Memory B cell (primary cell): ENCODE data around the gene CHST2.
"Not testable (repeated sequence)": the region's sequence is repeated elsewhere in the genome, so short reads cannot be mapped to it uniquely, and the experiment has no call there.

Experiments used
- ATAC-seq: fragments of 150-1000 bp; cut with Tn5 transposase; 2 replicates; pipeline ENCODE4 v1.10.0; 2021; ENCODE audit warnings: low read depth, mild to moderate bottlenecking, moderate library complexity
- DNase-seq, 2 donors: peaks; one replicate each; pipeline ENCODE4 v3.0.0; 2022; ENCODE audit warnings: low spot score in 2 of 2
- H3K27ac Mint-ChIP-seq: one replicate; pipeline ENCODE4 v1.8.0; 2022; ENCODE audit warnings: mild to moderate bottlenecking, moderate library complexity, mixed read lengths
- H3K27me3 Mint-ChIP-seq: one replicate; pipeline ENCODE4 v1.8.0; 2022; ENCODE audit warnings: mixed read lengths
- H3K36me3 Mint-ChIP-seq: one replicate; pipeline ENCODE4 v1.8.0; 2022; ENCODE audit warnings: mild to moderate bottlenecking, mixed read lengths
- H3K4me1 Mint-ChIP-seq: one replicate; pipeline ENCODE4 v1.8.0; 2022; ENCODE audit warnings: mixed read lengths
- H3K4me3 Mint-ChIP-seq: one replicate; pipeline ENCODE4 v1.8.0; 2022; ENCODE audit warnings: mild to moderate bottlenecking, moderate library complexity, mixed read lengths
- H3K9me3 Mint-ChIP-seq: one replicate; pipeline ENCODE4 v1.8.0; 2022; ENCODE audit warnings: mixed read lengths

The CHST2 gene

DNA sequence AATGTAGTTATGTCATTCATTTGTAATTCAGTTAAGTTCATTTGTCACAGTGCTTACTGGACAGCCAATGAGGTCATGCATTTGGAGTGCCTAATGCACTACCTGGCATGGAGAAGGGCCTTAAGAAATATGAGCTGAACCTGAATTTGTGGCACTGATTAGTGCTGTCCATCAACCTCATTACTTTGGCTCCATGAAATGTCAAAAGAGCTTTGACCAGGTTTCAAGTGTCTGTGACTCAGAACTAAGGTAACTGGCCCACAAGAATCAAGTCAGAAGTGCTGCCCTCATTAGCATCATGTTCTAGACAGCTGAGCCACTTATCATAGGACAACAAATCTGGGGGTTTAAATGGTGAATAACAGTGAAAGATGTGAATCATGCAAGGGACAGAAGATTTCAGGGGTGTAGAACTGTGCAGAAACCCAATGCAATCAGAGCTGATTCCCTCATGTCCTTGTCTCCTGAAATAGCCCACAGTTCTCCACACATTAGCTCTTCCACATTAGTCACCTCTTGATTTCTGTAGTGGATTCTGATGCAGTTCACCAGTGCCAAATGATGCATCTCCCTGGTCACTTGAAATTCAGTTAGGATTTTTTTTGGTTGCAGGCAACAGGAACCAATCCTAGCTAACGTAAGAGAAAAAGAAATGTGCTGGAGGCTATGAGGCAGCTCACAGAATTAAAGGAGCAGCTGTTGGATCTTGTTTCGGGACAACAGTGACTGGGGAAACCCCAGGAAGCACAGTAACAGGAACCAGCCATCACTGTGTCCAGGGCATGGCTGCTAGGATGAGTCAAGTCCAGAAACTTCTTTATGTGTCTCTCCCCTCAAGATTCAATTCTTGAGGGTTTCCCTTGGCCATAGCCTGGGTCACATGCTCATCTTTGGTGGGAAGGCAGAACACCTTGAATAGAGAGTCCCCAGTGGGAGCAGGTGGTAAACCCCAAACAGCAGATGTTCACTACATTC, 38.7 kb downstream of the CHST2 start:
- Mint-ChIP-seq H3K9me3 (no peaks in the 10 kb centered on the region), H3K4me1 (peaks cover 3% of the 10 kb centered on the region), H3K36me3 (no peaks in the 10 kb centered on the region), H3K27me3 (no peaks in the 10 kb centered on the region), H3K27ac (no peak overlapping the region), H3K4me3 (no peak overlapping the region)
- DNase-seq (no peak), ATAC-seq (peak; percentile 17)

DNA sequence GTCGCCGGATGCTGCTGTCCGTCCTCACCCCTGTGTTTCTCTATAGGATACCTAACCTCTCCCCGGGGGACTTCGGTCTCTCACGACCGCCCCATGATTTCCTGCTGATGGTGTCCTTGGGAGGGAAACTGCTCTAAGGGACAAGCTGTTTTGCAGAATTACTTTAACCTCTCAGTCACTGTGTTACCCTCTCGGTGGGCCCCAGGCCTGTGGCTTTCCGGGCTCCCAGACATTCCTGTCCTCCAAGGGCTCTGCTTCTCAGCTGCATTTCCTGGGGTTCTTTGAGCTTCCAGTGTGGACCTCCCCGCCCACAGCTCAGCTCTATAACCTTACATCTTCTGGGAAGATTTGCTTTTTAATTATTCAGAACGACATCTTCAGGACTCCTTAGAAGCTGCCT, 40.9 kb downstream of the CHST2 start:
- no peak overlapping the region for H3K27ac Mint-ChIP-seq
- peaks cover 15% of the 10 kb centered on the region for H3K4me1 Mint-ChIP-seq
- no peak overlapping the region for H3K4me3 Mint-ChIP-seq
- H3K36me3 Mint-ChIP-seq = no peaks in the 10 kb centered on the region
- no peaks in the 10 kb centered on the region for H3K9me3 Mint-ChIP-seq
- ATAC-seq (no peak), DNase-seq (no peak)
- H3K27me3 Mint-ChIP-seq = no peaks in the 10 kb centered on the region

DNA sequence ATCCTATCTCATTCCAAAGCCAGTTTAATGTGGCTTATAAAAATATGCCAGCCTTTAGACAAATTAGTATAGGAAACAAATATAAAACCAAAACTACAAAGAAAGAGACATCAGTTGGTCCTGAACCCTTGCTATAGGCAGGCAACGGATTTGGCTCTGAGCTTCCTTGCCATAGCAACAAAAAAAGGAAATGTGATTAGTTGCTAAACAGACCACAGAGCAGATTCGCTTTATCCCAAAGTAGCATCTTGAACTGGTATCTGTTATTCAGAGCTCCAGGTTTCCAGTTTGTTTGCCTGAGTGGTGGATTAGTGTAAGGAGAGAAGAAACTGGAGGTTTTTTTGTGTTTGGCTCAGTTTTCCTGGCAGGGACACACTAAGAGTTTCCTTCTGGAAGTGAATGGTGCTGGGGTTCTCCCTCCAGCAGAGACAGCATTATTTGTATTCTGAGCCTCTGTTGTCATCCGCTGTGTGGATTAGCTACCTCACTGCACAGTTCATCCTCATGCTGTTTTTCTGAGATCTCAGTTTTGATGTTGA, 44.1 kb downstream of the CHST2 start:
- no peaks in the 10 kb centered on the region for H3K9me3 Mint-ChIP-seq
- no peak overlapping the region for H3K27ac Mint-ChIP-seq
- H3K4me3 Mint-ChIP-seq = no peak overlapping the region
- no peak for DNase-seq
- H3K4me1 Mint-ChIP-seq = peaks cover 17% of the 10 kb centered on the region
- no peak for ATAC-seq
- H3K27me3 Mint-ChIP-seq = no peaks in the 10 kb centered on the region
- H3K36me3 Mint-ChIP-seq = no peaks in the 10 kb centered on the region

DNA sequence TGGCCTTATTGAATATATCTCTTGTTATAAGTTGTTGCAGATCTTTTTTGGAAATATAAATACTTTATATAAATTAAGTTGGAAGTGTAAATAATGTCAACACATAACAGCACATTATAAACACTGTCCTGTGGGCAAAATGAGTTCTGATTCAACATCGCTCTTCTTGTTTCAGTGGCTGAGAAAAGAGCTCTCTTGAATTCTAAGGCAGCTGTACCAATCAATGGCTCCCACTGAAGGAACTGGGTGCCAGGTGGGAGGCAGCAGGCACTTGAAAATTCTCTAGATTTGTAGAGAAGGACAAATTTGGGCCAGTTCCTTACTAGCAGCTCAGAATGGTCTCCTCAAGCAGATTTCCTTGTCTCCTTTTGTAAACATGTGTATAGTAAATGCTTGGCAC, 45.6 kb downstream of the CHST2 start:
- Mint-ChIP-seq H3K27me3 (no peaks in the 10 kb centered on the region), H3K27ac (no peak overlapping the region), H3K36me3 (no peaks in the 10 kb centered on the region), H3K9me3 (no peaks in the 10 kb centered on the region), H3K4me3 (peak overlapping the region; percentile 35), H3K4me1 (peaks cover 19% of the 10 kb centered on the region)
- no peak for DNase-seq
- ATAC-seq = no peak

DNA sequence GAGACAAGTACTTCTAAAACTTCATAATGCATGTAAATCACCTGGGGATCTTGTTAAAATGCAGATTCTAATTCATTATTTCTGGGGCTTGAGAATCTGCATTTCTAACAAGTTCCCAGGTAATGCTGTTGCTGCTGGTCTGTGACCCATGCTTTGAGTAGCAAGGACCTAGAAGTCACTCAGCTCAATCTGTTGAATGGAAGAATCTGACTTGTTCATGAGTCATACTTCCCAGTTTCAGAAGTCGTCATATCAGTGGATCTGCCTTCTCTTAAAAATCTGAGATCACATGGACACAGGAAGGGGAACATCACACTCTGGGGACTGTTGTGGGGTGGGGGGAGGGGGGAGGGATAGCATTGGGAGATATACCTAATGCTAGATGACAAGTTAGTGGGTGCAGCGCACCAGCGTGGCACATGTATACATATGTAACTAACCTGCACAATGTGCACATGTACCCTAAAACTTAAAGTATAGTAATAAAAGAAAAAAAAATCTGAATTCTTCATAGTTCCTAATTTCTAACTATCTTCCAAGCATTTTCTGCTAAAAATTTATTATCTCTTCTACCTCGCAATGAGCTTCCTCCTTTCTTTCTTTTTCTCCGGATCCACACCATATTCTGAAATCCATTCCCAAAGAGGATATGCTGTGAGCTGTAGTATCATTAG, 46.2 kb downstream of the CHST2 start:
- H3K4me1 Mint-ChIP-seq = peaks cover 23% of the 10 kb centered on the region
- not testable (repeated sequence) for DNase-seq, H3K9me3 Mint-ChIP-seq, ATAC-seq, H3K27ac Mint-ChIP-seq, H3K4me3 Mint-ChIP-seq, H3K27me3 Mint-ChIP-seq, H3K36me3 Mint-ChIP-seq

DNA sequence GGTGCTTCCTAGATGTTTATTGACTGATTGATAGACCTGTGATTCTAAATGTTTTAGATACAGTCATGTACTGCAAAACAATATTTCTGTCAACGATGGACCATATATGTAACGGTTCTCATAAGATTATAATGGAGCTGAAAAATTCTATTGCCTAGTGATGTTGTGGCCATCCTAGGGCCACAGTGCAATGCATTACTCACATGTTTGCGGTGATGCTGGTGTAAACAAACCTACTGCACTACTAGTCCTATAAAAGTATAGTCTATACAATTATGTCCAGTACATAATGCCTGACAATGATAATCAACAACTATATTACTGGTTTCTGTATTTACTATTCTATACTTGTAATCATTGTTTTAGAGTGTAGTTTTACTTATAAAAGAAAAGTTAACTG, 46.8 kb downstream of the CHST2 start:
- H3K36me3 Mint-ChIP-seq = no peaks in the 10 kb centered on the region
- no peaks in the 10 kb centered on the region for H3K9me3 Mint-ChIP-seq
- peaks cover 28% of the 10 kb centered on the region for H3K4me1 Mint-ChIP-seq

DNA sequence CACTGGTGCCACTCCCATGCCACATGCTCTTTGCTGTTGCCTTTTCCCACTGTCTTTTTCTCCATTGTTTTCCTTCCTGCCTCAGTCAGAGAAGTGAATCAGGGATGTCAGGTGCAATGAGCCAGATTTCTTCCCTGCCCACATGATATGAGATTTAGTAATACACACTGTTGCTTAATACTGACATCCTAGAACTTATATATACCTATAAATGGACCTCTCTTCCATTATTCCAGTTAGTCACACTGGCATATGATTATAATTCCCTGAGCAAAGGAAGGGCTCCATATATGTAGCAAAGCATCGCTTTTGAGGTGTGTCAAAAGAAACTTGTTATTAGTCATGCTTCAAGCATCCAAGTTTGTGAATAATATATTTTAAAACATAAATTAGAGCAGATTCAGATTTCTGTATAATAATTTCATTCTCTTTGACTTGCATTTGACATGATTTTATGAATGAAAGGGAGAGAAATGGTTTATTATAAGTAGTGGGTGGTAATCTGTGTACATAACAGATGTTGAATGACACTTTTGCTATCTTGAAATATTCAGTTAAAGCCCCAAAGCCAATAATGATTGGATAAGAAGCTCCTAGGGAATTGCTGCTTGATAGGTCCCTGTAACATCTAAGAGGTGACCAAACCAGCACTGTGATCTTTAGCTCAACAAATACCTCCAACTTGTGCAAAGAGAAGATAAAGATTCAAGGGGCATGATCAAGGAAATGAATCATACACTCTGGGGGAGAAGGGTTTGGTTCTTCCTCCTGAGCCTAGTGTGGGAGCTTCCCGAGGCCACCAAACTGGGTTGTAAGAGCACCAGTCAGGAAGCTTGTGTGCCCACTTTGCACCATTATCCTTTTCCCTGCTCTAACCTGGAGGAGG, 48.6 kb downstream of the CHST2 start:
- ATAC-seq (no peak), DNase-seq (no peak)
- H3K4me1 Mint-ChIP-seq = peaks cover 39% of the 10 kb centered on the region
- H3K9me3 Mint-ChIP-seq = peaks cover 2% of the 10 kb centered on the region
- H3K27me3 Mint-ChIP-seq = no peaks in the 10 kb centered on the region
- no peak overlapping the region for H3K4me3 Mint-ChIP-seq
- peaks cover under 1% of the 10 kb centered on the region for H3K36me3 Mint-ChIP-seq
- H3K27ac Mint-ChIP-seq = no peak overlapping the region

More for the DNA sequence above, 46.8 kb downstream of the CHST2 start:
- no peak overlapping the region for H3K27ac Mint-ChIP-seq
- ATAC-seq = no peak
- H3K4me3 Mint-ChIP-seq = no peak overlapping the region
- no peak for DNase-seq
- no peaks in the 10 kb centered on the region for H3K27me3 Mint-ChIP-seq

DNA sequence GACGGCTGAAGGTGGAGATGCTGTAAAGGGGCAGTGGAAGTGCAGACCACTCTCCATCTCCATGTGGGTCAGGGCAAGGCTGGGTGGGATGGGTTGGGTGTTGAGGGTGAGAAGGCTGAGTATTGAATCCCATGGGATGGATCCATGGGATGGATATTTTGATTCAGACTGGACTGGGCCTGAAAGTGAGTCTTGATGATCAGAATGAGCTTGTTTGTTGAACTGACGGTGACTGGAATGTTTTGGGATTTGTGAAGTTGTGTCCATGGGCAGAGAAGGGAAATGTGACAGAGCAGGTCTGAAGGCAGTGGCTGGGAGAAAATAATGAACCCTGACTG, 49.3 kb downstream of the CHST2 start:
- peaks cover 3% of the 10 kb centered on the region for H3K9me3 Mint-ChIP-seq
- DNase-seq = no peak
- no peak overlapping the region for H3K4me3 Mint-ChIP-seq
- peaks cover 2% of the 10 kb centered on the region for H3K36me3 Mint-ChIP-seq
- H3K27me3 Mint-ChIP-seq = no peaks in the 10 kb centered on the region
- ATAC-seq = no peak
- no peak overlapping the region for H3K27ac Mint-ChIP-seq
- peaks cover 37% of the 10 kb centered on the region for H3K4me1 Mint-ChIP-seq

DNA sequence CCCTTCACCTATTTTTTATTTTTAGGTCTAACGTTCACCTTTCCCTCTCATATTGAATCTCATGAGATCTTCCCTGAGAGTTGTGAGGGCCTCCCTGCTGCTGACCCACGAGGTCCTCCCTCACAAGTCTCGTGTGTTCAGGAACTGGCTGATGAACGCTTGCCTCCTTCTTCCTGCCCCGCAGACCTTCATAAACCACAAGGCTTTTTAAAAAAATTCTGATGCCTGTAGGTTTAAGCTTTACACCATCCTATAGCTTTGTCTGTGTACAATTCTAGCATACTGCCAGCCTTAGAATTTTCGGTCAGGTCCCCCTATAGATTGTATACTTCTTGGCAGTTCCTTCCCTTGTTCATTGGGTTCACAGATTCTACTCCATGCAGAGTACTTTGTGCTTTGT, 50.5 kb downstream of the CHST2 start:
- Mint-ChIP-seq H3K4me1 (peaks cover 32% of the 10 kb centered on the region), H3K36me3 (peaks cover 2% of the 10 kb centered on the region), H3K9me3 (peaks cover 7% of the 10 kb centered on the region), H3K27ac (peak overlapping the region; percentile 90), H3K4me3 (no peak overlapping the region), H3K27me3 (no peaks in the 10 kb centered on the region)
- ATAC-seq = no peak
- DNase-seq = no peak

DNA sequence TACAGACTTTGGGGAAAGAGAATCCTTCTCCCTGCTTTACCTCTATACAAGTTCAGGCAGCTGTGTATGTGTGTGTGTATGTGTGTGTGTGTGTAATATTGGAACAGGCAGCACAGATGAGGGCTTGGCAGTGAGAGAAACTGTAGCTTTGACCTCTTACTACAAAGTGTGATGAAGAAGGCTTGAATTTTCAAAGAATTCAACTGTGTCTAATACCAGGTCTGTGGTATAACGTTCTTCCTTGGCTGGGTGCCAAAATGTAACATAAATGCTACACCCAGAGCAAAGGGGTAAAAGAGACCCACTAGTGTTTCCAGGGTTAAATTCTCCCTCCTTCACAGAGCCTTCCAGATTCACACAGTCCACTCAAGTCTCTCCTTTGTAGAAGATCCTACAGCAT, 51.1 kb downstream of the CHST2 start:
- Mint-ChIP-seq H3K9me3 (peaks cover 7% of the 10 kb centered on the region), H3K4me1 (peaks cover 31% of the 10 kb centered on the region), H3K4me3 (no peak overlapping the region), H3K27ac (peak overlapping the region; percentile 90), H3K27me3 (no peaks in the 10 kb centered on the region), H3K36me3 (peaks cover 2% of the 10 kb centered on the region)
- ATAC-seq (no peak), DNase-seq (no peak)

DNA sequence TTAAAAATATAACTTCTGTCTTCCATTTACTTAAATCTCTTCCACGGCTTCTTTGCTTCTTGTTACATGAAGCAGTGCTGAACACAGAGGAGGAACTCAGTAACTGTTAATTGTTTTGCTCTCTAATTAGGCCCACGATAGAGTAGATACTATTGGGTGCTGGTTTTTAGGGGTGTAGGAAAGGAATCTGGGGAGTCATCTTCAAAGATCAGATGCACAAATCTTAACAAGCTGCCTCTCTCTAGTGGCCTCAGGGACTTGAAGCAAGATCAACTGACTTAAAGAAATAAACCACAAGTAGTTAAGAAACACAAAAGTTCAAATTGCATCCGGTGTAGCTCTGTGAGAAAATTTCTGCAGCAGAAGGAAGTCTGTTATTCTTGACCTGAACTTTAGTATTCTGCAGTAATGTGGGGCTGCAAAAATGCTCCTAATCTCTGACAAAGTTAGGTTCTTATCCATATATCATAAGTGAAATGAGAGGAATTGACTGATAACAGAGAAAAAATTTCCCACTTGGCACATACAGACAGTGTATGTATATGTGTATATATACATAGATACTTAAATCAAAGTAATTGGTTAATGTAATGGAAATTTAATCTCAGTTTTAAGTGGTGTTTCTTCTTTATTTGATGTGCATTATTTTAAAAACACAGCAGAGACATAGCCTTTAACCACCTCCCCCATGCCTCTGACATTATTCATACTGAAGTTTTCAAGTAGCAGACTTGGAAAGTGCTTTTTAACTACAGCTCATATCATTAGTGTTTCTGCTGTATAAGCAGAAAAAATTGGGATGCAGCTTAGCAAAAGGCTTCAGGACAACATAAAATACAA, 51.8 kb downstream of the CHST2 start:
- Mint-ChIP-seq H3K4me1 (peaks cover 29% of the 10 kb centered on the region), H3K9me3 (peaks cover 7% of the 10 kb centered on the region), H3K36me3 (peaks cover 2% of the 10 kb centered on the region), H3K27me3 (no peaks in the 10 kb centered on the region), H3K4me3 (peak overlapping the region; percentile 22), H3K27ac (peak overlapping the region; percentile 90)
- DNase-seq (no peak), ATAC-seq (peak; percentile 56)

GRCh38 chr3:143172062-143172794, 52.7 kb downstream of the CHST2 start:
- ATAC-seq = peak; percentile 37
- no peaks in the 10 kb centered on the region for H3K27me3 Mint-ChIP-seq
- peaks cover 7% of the 10 kb centered on the region for H3K9me3 Mint-ChIP-seq
- peak overlapping the region; percentile 4 for H3K27ac Mint-ChIP-seq
- peaks cover 2% of the 10 kb centered on the region for H3K36me3 Mint-ChIP-seq
- no peak for DNase-seq
- peaks cover 29% of the 10 kb centered on the region for H3K4me1 Mint-ChIP-seq
- peak overlapping the region; percentile 22 for H3K4me3 Mint-ChIP-seq
